Body of pancreas (tissue), 4 donors: ENCODE results near the gene TSPAN3.

Experiments
- POLR2A ChIP-seq, 3 donors: fragments of 450-650 bp; IDR thresholded peaks; one replicate each; pipeline ENCODE4 v1.6.1; 2016; ENCODE audit warnings: antibody characterized with exemption in 3 of 3, mild to moderate bottlenecking in 2 of 3
- TF ChIP-seq, protein P1 (sequence below), 7 experiments: fragments of 450-650 bp in 4 of 7; fragments of 200-600 bp in 3 of 7; sonication (generic) in 3 of 7; IDR thresholded peaks; one replicate each; pipeline ENCODE4 v1.5.1; 2016 to 2019; ENCODE audit warnings: antibody characterized with exemption in 7 of 7

DNA sequence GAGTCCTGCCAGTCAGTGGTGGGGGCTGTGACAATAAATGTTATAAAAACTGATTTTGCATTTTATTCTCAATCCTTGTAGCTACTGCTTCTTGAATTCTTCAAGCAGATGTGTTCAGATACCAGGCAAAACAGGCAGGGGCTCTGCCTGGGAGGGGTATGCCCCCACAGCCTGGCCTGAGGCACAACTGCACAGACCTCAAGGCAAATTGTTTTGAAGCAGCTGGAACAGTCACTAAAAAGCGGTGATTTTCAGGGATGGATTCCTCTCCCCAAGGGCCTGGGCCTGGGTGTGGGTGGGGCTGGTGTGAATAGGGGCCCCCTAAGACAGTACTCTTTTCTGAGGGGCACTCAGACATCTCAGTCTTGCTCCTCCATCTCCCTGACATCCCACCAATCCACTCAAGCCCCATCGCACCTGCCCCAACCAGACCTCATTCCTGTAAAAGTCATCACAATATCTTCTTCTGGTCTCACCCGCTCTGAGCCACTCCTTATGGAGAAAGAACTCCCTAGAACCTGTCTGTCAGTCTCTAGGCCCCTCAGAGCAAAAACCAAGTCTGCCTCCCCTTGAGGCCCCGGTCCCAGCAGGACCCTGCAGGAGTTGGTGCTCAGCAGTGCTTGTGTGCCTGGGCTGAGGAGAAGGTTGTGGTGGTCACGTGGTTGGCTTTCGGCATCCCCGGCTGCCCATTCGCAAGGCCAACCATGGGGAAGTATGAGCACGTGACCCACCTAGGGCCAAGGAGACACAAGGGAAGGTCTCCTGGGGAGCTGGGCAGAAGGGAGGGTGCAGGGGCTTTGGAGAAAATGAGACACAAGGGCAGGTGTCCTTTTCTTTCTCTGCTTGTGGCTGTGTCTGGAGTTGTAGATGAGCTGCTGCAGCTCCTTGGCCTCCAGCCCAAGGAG, 78.9 kb downstream of the TSPAN3 start:
- TF ChIP-seq, protein P1, sequence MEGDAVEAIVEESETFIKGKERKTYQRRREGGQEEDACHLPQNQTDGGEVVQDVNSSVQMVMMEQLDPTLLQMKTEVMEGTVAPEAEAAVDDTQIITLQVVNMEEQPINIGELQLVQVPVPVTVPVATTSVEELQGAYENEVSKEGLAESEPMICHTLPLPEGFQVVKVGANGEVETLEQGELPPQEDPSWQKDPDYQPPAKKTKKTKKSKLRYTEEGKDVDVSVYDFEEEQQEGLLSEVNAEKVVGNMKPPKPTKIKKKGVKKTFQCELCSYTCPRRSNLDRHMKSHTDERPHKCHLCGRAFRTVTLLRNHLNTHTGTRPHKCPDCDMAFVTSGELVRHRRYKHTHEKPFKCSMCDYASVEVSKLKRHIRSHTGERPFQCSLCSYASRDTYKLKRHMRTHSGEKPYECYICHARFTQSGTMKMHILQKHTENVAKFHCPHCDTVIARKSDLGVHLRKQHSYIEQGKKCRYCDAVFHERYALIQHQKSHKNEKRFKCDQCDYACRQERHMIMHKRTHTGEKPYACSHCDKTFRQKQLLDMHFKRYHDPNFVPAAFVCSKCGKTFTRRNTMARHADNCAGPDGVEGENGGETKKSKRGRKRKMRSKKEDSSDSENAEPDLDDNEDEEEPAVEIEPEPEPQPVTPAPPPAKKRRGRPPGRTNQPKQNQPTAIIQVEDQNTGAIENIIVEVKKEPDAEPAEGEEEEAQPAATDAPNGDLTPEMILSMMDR (IDR thresholded peaks at IDR 0.05) = no peak
- TF ChIP-seq POLR2A (IDR thresholded peaks at IDR 0.05) = no peak
